Activated T-cell treated with anti-CD3 and anti-CD28 coated beads, Interleukin-2, amount 50 U/mL, for 4 hours (primary cell): ENCODE data around the gene LILRA6. TPM values are rescaled to one million over a fixed set of nuclear protein-coding genes. Genes with fewer than 3 reads are reported as not detected.
A peak's percentile ranks its signal among the peaks of the same experiment; 100 is the strongest.
"Not testable (repeated sequence)": the region's sequence is repeated elsewhere in the genome, so short reads cannot be mapped to it uniquely, and the experiment has no call there.

Source experiments
- ATAC-seq, 2 donors: fragments of 200-7000 bp; cut with Tn5 transposase; one replicate each; pipeline ENCODE4 v1.10.0; 2021
- DNase-seq: peaks from one replicate; pipeline ENCODE4 v3.0.0-alpha.2; 2020
- H3K27me3 Mint-ChIP-seq: one replicate; pipeline ENCODE4 v1.8.0; 2021; ENCODE audit warnings: low read depth, mixed read lengths
- H3K36me3 Mint-ChIP-seq: one replicate; pipeline ENCODE4 v1.8.0; 2022; ENCODE audit warnings: mixed read lengths; ENCODE audit not compliant: insufficient read depth
- H3K4me1 Mint-ChIP-seq: one replicate; pipeline ENCODE4 v1.8.0; 2021; ENCODE audit warnings: low read depth, mixed read lengths
- H3K4me3 Mint-ChIP-seq: one replicate; pipeline ENCODE4 v1.8.0; 2021; ENCODE audit warnings: mild to moderate bottlenecking, moderate library complexity, mixed read lengths
- H3K9me3 Mint-ChIP-seq: one replicate; pipeline ENCODE4 v1.8.0; 2021; ENCODE audit warnings: mixed read lengths
- total RNA-seq, 3 donors: library from RNA; stranded (reverse); gene quantifications; one replicate each; pipeline ENCODE4 v1.2.1, GENCODE V29; 2021

LILRA6 gene
- total RNA-seq, 3 donors from 2014 or later, result not detected

GRCh38 chr19:54253331-54254194, 11.0 kb upstream of the LILRA6 start:
- Mint-ChIP-seq H3K36me3 (no peaks in the 10 kb centered on the region), H3K4me3 (no peak overlapping the region), H3K9me3 (no peaks in the 10 kb centered on the region), H3K27me3 (peaks cover 13% of the 10 kb centered on the region), H3K4me1 (no peaks in the 10 kb centered on the region)
- DNase-seq (no peak), ATAC-seq (no peak)

GRCh38 chr19:54252845-54253244, 10.3 kb upstream of the LILRA6 start:
- ATAC-seq, result no peak
- peaks cover 13% of the 10 kb centered on the region for H3K27me3 Mint-ChIP-seq
- H3K9me3 Mint-ChIP-seq, result no peaks in the 10 kb centered on the region
- no peak overlapping the region for H3K4me3 Mint-ChIP-seq
- no peaks in the 10 kb centered on the region for H3K36me3 Mint-ChIP-seq
- H3K4me1 Mint-ChIP-seq, result peaks cover 7% of the 10 kb centered on the region
- no peak for DNase-seq

- Mint-ChIP-seq H3K9me3 (no peaks in the 10 kb centered on the region), H3K27me3 (peaks cover 9% of the 10 kb centered on the region), H3K36me3 (no peaks in the 10 kb centered on the region), H3K4me1 (peaks cover 11% of the 10 kb centered on the region), H3K4me3 (no peak overlapping the region)
- ATAC-seq, result no peak
- no peak for DNase-seq
Observed at GRCh38 chr19:54252243-54252642, 9.7 kb upstream of the LILRA6 start.

- peaks cover 12% of the 10 kb centered on the region for H3K27me3 Mint-ChIP-seq
- DNase-seq (no peak), ATAC-seq (peak; percentile 94 to 95)
- H3K36me3 Mint-ChIP-seq, result no peaks in the 10 kb centered on the region
- peak overlapping the region; percentile 1 for H3K4me3 Mint-ChIP-seq
- H3K9me3 Mint-ChIP-seq, result no peaks in the 10 kb centered on the region
- H3K4me1 Mint-ChIP-seq, result peaks cover 14% of the 10 kb centered on the region
Observed at GRCh38 chr19:54248016-54248601, 5.5 kb upstream of the LILRA6 start.

- no peak for DNase-seq
- H3K27me3 Mint-ChIP-seq, result peaks cover 13% of the 10 kb centered on the region
- peak in 1 of 2 donors; percentile 10 for ATAC-seq
- no peaks in the 10 kb centered on the region for H3K36me3 Mint-ChIP-seq
- peaks cover 16% of the 10 kb centered on the region for H3K4me1 Mint-ChIP-seq
- no peaks in the 10 kb centered on the region for H3K9me3 Mint-ChIP-seq
- H3K4me3 Mint-ChIP-seq, result peak overlapping the region; percentile 1
Observed at GRCh38 chr19:54247106-54247930, 4.7 kb upstream of the LILRA6 start.

GRCh38 chr19:54245936-54246335, 3.3 kb upstream of the LILRA6 start:
- no peaks in the 10 kb centered on the region for H3K36me3 Mint-ChIP-seq
- peaks cover 13% of the 10 kb centered on the region for H3K27me3 Mint-ChIP-seq
- no peak overlapping the region for H3K4me3 Mint-ChIP-seq
- peaks cover 16% of the 10 kb centered on the region for H3K4me1 Mint-ChIP-seq
- H3K9me3 Mint-ChIP-seq, result no peaks in the 10 kb centered on the region
- ATAC-seq (no peak), DNase-seq (no peak)

GRCh38 chr19:54243809-54244208, 1.2 kb upstream of the LILRA6 start:
- H3K4me3 Mint-ChIP-seq, result not testable (repeated sequence)

GRCh38 chr19:54242234-54242633, 356 bp downstream of the LILRA6 start:
- not testable (repeated sequence) for H3K36me3 Mint-ChIP-seq, H3K9me3 Mint-ChIP-seq, DNase-seq, H3K4me1 Mint-ChIP-seq, H3K4me3 Mint-ChIP-seq, ATAC-seq
- peaks cover 14% of the 10 kb centered on the region for H3K27me3 Mint-ChIP-seq

More at GRCh38 chr19:54243809-54244208, 1.2 kb upstream of the LILRA6 start:
- not testable (repeated sequence) for H3K9me3 Mint-ChIP-seq, H3K36me3 Mint-ChIP-seq, DNase-seq, ATAC-seq
- H3K27me3 Mint-ChIP-seq, result peaks cover 14% of the 10 kb centered on the region
- H3K4me1 Mint-ChIP-seq, result peaks cover 16% of the 10 kb centered on the region

GRCh38 chr19:54240372-54241336, 1.9 kb downstream of the LILRA6 start:
- not testable (repeated sequence) for H3K4me3 Mint-ChIP-seq, ATAC-seq, DNase-seq, H3K9me3 Mint-ChIP-seq, H3K36me3 Mint-ChIP-seq, H3K4me1 Mint-ChIP-seq
- H3K27me3 Mint-ChIP-seq, result peaks cover 14% of the 10 kb centered on the region

- not testable (repeated sequence) for DNase-seq, H3K4me1 Mint-ChIP-seq, H3K36me3 Mint-ChIP-seq, H3K4me3 Mint-ChIP-seq, H3K9me3 Mint-ChIP-seq
- ATAC-seq, result peak in 1 of 2 donors; percentile 30
- H3K27me3 Mint-ChIP-seq, result peaks cover 14% of the 10 kb centered on the region
Observed at GRCh38 chr19:54239491-54240371, 2.9 kb downstream of the LILRA6 start.

GRCh38 chr19:54233941-54234340, 8.6 kb downstream of the LILRA6 start:
- Mint-ChIP-seq H3K4me1 (peaks cover 8% of the 10 kb centered on the region), H3K27me3 (peaks cover 11% of the 10 kb centered on the region), H3K36me3 (no peaks in the 10 kb centered on the region), H3K9me3 (no peaks in the 10 kb centered on the region), H3K4me3 (no peak overlapping the region)
- no peak for DNase-seq
- no peak for ATAC-seq

GRCh38 chr19:54231077-54231931, 11.3 kb downstream of the LILRA6 start:
- peak; percentile 96 to 98 for ATAC-seq
- peak; percentile 87 for DNase-seq
- H3K4me3 Mint-ChIP-seq, result no peak overlapping the region
- H3K4me1 Mint-ChIP-seq, result peaks cover 8% of the 10 kb centered on the region
- H3K9me3 Mint-ChIP-seq, result no peaks in the 10 kb centered on the region
- H3K27me3 Mint-ChIP-seq, result peaks cover 11% of the 10 kb centered on the region
- H3K36me3 Mint-ChIP-seq, result no peaks in the 10 kb centered on the region
